GM12892 (cell line): ENCODE data around the gene MYO1D.
A peak's percentile ranks its signal among the peaks of the same experiment; 100 is the strongest.
"Not testable (repeated sequence)": the region's sequence is repeated elsewhere in the genome, so short reads cannot be mapped to it uniquely, and the experiment has no call there.

Experiments
- DNase-seq: peaks from one replicate; pipeline ENCODE4 v3.0.0; 2011; ENCODE audit not compliant: insufficient read length
- FAIRE-seq: peaks from 2 replicates; lab custom pipeline; 2011; peaks lifted over from hg19 to GRCh38; lab: Jason Lieb, UNC
- POLR2A ChIP-seq: IDR thresholded peaks from 2 replicates; pipeline ENCODE4 v1.6.1; 2011; ENCODE audit warnings: low read depth, low read length, control low read depth
- POLR2AphosphoS5 ChIP-seq: IDR thresholded peaks from 2 replicates; pipeline ENCODE4 v1.6.1; 2011; ENCODE audit warnings: low read depth, low read length, control low read depth
- TAF1 ChIP-seq: IDR thresholded peaks from 2 replicates; pipeline ENCODE4 v1.6.1; 2011; ENCODE audit warnings: low read depth, mild to moderate bottlenecking, control low read depth, low read length, borderline replicate concordance

Gene MYO1D

GRCh38 chr17:32536736-32537643, 339.9 kb downstream of the MYO1D start:
- FAIRE-seq (no peak), DNase-seq (no peak)
- TF ChIP-seq POLR2AphosphoS5 (no peak), POLR2A (no peak), TAF1 (no peak)

DNA sequence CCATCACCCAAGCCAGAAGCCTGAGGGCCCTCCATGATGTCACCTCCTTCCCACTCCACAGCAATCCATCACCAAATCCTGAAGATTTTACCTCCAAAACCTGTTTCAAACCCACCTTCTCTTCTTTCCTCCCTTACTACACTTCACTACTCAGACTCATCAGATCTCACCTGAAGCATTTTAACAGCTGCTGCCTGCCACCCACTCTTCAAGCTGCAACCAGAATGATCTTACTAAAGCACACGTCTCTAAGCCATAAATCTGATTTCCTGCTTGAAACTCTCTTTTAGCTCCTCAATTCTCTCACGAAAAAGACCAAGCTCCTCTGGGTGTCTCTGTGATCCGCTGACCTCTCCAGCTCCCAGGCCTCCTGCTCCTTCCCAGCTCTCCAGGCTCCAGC, 343.6 kb downstream of the MYO1D start:
- FAIRE-seq = no peak
- TF ChIP-seq TAF1 (no peak), POLR2A (no peak), POLR2AphosphoS5 (no peak)
- DNase-seq = no peak

GRCh38 chr17:32529604-32530003, 347.3 kb downstream of the MYO1D start:
- FAIRE-seq (no peak), DNase-seq (no peak)
- TF ChIP-seq POLR2A (no peak), TAF1 (no peak), POLR2AphosphoS5 (no peak)

DNA sequence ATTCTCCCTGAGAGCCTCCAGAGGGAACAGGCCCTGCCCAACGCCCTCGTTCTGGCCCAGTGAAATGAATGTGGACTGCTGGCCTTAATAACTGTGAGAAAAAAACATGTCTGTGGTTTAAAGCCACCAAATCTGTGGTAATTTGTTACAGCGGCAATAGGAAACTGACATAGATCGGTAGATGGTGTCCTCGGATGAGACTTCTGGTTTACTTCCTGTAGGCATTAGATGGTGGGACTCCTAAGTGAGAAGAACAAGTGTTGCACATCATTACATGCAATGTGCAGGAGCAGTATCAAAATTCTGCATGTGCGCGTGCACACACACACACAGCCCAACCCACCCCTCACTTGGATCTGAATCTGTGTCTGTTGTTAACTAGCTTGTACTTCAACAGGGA, 348.1 kb downstream of the MYO1D start:
- TF ChIP-seq POLR2A (no peak), POLR2AphosphoS5 (no peak), TAF1 (no peak)
- FAIRE-seq (no peak), DNase-seq (no peak)

DNA sequence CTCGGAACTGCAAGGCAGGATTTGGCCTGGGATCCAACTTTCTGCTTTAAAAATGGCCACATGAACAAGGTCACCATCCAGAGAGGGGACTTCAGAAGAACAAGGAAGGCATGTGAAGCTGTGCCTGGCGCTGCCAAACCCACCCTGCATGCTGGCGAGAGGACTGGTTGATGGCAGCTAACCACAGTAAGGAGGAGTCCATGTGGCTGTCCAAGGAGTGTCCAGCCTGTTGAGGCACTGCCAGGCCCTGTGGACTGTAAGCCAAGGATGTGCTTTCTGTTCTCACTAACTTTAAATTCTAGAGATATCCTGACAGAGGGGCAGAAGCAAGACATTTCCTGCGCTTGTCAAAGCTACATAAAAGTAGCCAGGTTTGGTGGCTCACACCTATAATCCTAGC, 349.8 kb downstream of the MYO1D start:
- no peak for TF ChIP-seq POLR2AphosphoS5
- no peak for TF ChIP-seq POLR2A
- no peak for TF ChIP-seq TAF1
- FAIRE-seq = no peak
- no peak for DNase-seq

GRCh38 chr17:32525122-32525521, 351.8 kb downstream of the MYO1D start:
- DNase-seq (no peak), FAIRE-seq (peak; percentile 79)
- TF ChIP-seq POLR2AphosphoS5 (no peak), TAF1 (no peak), POLR2A (no peak)

- DNase-seq, FAIRE-seq: not testable (repeated sequence)
These were observed 352.4 kb downstream of the MYO1D start for GRCh38 chr17:32524553-32524880.

GRCh38 chr17:32523827-32524552, 352.9 kb downstream of the MYO1D start:
- peak; percentile 98 for FAIRE-seq
- TF ChIP-seq POLR2AphosphoS5 (no peak; the same call in none of the 2 replicates), POLR2A (no peak; the same call in none of the 2 replicates), TAF1 (no peak)
- no peak for DNase-seq

DNA sequence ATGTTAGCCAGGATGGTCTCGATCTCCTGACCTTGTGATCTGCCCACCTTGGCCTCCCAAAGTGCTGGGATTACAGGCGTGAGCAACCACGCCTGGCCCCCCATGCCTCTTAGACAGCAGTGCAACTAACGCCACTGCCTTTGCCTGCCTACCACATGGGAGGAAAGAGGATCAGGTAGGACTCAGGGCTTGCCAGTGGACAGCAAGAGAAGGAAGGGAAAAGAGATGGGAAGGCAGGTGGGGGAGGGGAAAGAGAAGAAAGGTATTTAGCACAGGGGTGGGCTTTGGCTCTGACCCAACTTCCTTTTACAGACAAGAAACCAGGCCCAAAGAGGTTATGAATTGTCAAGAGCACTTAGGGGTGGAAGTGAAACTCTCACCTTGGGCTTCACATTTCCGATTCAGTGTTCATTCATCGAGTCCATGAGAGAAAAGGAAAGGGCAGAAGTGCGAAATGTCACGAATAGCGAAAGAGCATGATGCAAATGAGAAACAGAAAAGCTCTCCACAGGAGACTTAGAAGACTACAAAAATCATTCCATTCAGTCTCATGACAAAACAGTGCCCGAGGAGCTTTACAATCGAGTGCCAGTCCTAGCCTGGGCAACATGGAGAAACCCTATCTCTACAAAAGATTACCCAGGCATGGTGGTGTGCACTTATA, 353.8 kb downstream of the MYO1D start:
- TF ChIP-seq POLR2A (peak; percentile 83), POLR2AphosphoS5 (peak; percentile 83), TAF1 (peak; percentile 44; the same call in 1 of the 2 replicates)

DNA sequence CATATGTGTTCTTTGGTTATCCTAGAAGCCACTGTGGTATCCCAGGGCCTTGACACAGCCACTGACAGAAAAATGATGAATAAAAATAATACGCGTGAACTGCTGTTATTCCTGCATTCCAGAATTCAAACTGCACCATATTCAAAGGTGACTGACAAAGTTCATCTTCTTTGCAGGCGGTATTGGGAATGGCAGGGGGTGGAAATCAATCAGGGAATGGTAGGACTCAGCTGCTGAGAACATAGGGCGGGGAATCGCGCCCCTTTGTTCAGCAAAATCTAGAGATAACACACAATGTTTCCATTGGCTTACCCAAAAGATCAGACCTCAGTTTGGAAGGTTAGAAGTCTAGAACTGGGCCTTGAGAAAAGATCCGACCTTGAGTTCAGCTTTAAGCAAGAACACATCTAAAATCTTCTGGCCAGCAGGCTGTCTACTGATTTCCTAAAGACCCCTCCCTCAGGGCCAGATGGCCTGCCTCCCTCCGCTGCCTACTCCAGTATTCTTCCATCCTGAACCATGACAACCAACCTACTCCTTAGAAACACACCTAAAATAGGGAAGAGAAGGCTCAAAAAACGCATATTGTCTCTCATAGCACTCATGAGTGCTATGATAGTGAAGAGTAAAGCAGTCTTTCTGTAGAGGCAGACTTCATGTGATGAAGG, 356.1 kb downstream of the MYO1D start:
- FAIRE-seq (no peak), DNase-seq (no peak)
- TF ChIP-seq POLR2AphosphoS5 = no peak
- TF ChIP-seq TAF1 = no peak
- TF ChIP-seq POLR2A = no peak

More for the DNA sequence above, 353.8 kb downstream of the MYO1D start:
- FAIRE-seq = peak; percentile 98
- DNase-seq = peak; percentile 51
